Activated CD4-positive, alpha-beta T cell treated with anti-CD3 and anti-CD28 coated beads, Interleukin-2, amount 50 U/mL, for 4 hours (primary cell): Measurements from ENCODE around the gene OR5H6.
"Not testable (repeated sequence)": the region's sequence is repeated elsewhere in the genome, so short reads cannot be mapped to it uniquely, and the experiment has no call there.

Experiments
- DNase-seq, 2 experiments: peaks; one replicate each; pipeline ENCODE4 v3.0.0-alpha.2; 2020

OR5H6 gene

DNA sequence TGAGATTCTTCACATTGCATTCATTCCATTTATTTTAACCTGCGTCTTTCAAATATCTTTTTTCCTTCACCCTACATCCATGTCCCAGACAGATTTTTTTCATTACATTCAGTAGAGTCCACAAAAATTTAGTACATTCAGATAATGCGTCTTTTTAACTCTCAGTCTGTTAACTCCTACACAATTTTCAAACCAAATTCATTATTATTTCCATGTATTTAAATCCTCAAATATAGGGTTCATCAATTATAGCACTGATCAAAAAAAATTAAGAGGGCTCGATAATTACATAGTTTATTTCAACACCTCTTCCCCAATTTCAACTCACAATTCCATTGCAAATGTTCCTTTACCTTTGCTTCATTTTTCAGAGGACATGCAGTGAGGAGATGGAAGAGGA, at the start of gene OR5H6:
TSS of gene OR5H6 (plus strand) at position 301 of the 400 bp plus-strand sequence. CDS start at position 390, 89 bp downstream.
- no peak for DNase-seq

- no peak for DNase-seq
Measured at GRCh38 chr3:98215051-98215450, 49.0 kb upstream of the OR5H6 start.

DNA sequence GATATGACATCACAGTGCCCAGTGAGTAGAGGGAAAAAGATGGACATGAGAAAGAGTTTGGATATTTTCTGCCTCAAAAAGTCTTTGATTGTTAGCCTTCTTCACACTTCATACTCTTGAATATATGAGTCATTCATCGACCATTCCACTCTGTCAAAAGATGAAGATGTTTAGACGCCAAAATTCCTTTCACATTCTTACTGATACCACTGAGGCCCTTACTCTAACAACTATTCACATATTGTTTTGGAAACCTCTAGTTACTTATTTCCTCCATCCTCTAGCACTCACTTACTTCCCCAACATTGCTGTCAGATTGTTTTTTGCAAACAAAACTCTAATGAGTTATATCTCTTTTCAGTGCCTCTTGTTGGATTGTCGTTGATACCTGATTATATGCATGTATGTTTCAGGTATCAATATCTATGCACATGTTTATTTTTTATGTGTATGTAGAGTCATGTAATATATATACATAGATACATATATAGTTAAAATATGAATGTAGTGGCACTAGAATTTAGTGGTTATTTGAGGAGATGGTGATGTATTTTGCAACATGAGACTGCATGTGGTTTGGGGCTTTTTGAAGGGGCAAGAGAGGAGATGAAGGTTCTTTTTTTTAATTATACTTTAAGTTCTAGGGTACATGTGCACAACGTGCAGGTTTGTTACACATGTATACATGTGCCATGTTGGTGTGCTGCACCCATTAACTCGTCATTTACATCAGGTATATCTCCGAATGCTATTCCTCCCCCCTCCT, 40.0 kb upstream of the OR5H6 start:
- DNase-seq: no peak

GRCh38 chr3:98232489-98232888, 31.6 kb upstream of the OR5H6 start:
- no peak for DNase-seq

GRCh38 chr3:98233468-98233867, 30.6 kb upstream of the OR5H6 start:
- DNase-seq: no peak

GRCh38 chr3:98240131-98240530, 23.9 kb upstream of the OR5H6 start:
- no peak for DNase-seq

- DNase-seq: no peak
Measured at GRCh38 chr3:98242155-98242554, 21.9 kb upstream of the OR5H6 start.

DNA sequence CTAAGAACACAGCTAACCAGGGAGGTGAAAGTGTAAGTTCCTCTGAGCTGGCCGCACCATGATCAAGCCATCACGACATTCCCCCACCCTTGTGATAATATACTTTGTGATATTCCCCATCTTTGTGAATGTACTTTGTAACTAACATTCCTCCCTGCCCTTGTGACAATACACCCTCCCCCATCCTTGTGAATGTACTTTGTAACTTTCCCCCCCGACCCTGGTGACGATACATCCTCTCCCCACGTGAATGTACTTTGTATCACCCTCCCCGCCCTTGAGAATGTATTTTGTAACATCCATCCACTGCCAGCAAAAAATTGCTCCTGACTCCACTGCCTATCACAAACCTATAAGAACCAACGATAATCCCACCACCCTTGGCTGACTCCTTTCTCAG, 20.2 kb upstream of the OR5H6 start:
- DNase-seq: no peak

DNA sequence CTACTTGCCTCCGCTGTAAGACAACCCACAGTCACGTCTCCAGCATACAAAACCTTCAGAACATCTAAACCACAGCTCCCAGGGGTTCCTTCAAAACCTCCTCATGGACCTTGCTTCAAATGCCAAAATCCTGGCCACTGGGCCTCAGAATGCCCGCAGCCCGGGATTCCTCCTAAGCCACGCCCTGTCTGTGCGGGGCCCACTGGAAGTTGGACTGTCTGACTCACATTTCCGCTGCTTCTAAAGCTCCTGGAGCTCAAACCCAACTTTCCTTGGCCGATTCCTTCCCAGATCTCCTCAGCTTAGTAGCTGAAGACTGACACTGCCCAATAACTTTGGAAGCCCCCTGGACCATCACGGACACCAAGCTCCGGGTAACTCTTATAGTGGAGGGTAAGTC, 17.9 kb upstream of the OR5H6 start:
- no peak for DNase-seq

DNA sequence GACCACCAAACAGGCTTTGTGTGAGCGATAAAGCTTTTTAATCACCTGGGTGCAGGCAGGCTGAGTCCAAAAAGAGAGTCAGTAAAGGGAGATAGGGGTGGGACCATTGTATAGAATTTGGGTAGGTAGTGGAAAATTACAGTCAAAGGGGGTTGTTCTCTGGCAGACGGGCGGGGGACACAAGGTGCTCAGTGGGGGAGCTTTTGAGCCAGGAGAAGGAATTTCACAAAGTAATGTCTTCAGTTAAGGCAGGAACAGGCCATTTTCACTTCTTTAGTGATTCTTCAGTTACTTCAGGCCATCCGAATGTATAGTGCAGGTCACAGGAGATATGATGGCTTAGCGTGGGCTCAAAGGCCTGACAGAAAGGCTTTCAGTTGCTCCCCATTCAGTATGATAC, 8.0 kb upstream of the OR5H6 start:
- not testable (repeated sequence) for DNase-seq

GRCh38 chr3:98259707-98260106, 4.3 kb upstream of the OR5H6 start:
- no peak for DNase-seq

- DNase-seq: no peak
Measured at GRCh38 chr3:98262046-98262445, 2.0 kb upstream of the OR5H6 start.

DNA sequence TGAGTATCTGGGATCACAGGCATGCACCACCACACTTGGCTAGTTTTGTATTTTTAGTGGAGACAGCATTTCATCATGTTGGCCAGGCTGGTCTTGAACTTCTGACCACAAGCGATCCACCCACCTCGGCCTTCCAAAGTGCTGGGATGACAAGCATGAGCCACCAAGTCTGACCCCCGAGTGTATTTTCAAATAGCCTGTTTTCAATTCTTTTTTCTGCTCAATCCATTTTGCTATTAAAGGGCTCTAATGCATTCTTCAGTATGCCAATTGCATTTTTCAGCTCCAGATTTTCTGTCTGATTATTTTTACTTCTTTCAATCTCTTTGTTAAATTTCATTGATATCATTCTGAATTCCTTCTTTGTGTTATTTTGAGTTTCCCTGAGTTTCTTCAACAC, 5.8 kb downstream of the OR5H6 start:
- DNase-seq: no peak

GRCh38 chr3:98272126-98272525, 8.1 kb downstream of the OR5H6 start:
- DNase-seq: no peak

DNA sequence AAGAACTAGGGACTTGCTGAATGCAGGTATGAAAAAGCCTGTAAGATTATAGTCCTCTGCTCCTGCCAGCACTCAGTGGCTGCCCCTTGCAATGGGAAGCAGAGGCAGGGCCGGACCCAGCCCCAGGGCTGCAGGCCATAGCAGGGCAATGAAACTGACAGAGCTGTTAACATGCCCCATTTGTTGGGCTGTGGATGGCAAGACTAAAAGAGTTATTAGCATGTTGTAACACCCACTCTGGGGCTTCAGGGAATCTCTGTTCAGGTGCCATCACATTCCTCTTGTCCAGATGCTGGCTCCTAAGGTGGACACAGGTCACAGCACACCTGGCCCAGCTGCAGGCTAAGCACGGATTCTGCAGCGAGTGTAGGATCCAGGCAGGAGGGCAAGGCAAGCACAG, 10.9 kb downstream of the OR5H6 start:
- DNase-seq: no peak

DNA sequence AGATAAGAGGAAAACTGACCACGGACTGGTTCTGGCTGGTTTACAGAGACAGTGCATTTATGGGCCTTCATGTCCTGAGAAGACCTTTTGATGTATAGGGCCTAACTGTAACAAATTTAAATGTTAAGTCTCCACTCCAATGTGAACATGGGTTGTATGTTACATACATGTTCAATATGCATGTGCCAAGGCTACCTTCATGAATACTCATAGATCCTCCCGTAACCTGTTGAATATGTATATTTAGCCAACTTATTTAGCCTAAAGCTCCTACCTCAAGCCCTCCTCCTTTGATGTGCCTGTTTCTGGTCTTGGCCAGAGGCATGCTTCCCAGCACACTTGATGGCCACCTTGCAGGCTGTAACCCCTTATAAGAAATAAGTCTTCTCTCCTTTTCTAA, 18.2 kb downstream of the OR5H6 start, which contains the start of gene OR5H2:
TSS of gene OR5H2 (plus strand) at position 301 of the 400 bp plus-strand sequence. CDS start 398 bp downstream, outside the sequence.
- DNase-seq: no peak

GRCh38 chr3:98290916-98291315, 26.9 kb downstream of the OR5H6 start:
- no peak for DNase-seq

GRCh38 chr3:98291332-98291957, 27.4 kb downstream of the OR5H6 start:
- no peak for DNase-seq
